Esophagus squamous epithelium (tissue), 5 donors: ENCODE measurements around the gene SPDYC. TPM values are rescaled to one million over a fixed set of nuclear protein-coding genes. Genes with fewer than 3 reads are reported as not detected.

Experiments
- DNase-seq: peaks from one replicate; lab custom pipeline; 2025; lab: John Stamatoyannopoulos, UW
- H3K27ac ChIP-seq, 4 donors: fragments of 200-600 bp; sonication (generic); one replicate each; pipeline ENCODE4 v1.5.1; 2016 to 2019; ENCODE audit warnings: mild to moderate bottlenecking in 1 of 4
- H3K27me3 ChIP-seq, 4 donors: fragments of 200-600 bp; sonication (generic); 1 replicate in 3 of 4; 2 replicates in 1 of 4; pipeline versions ENCODE4 v1.5.1 to v1.6.0; 2017 to 2021; ENCODE audit warnings: antibody characterized with exemption in 1 of 4
- H3K36me3 ChIP-seq, 3 donors: fragments of 200-600 bp; sonication (generic); one replicate each; pipeline ENCODE4 v1.5.1; 2016 to 2019
- H3K4me1 ChIP-seq, 3 donors: fragments of 200-600 bp; sonication (generic); one replicate each; pipeline ENCODE4 v1.5.1; 2017 to 2019
- H3K4me3 ChIP-seq, 4 donors: fragments of 200-600 bp; sonication (generic); 1 replicate in 3 of 4; 2 replicates in 1 of 4; pipeline ENCODE4 v1.5.1; 2016 to 2019; ENCODE audit warnings: mild to moderate bottlenecking in 2 of 4, moderate library complexity in 1 of 4
- H3K9me3 ChIP-seq, 3 donors: fragments of 200-600 bp; sonication (generic); one replicate each; pipeline ENCODE4 v1.5.1; 2016 to 2019
- POLR2A ChIP-seq, 4 donors: fragments of 450-650 bp; IDR thresholded peaks; one replicate each; pipeline ENCODE4 v1.6.1; 2017; ENCODE audit warnings: antibody characterized with exemption in 4 of 4, mild to moderate bottlenecking in 4 of 4, moderate library complexity in 3 of 4
- WGBS, 2 donors: methylation state at CpG; one replicate each; pipeline ENCODE4 v1.1.5; 2018; 5-methylcytosine and 5-hydroxymethylcytosine counted together
- intact Hi-C: fragments of 100-400 bp; cut with DNase I; formaldehyde crosslinking; loops from one replicate; pipeline ENCODE4 v1.15.0; 2022
- total RNA-seq, 4 donors: library from RNA; depleted of rRNA; stranded (reverse); fragments of >200 nt; gene quantifications; one replicate each; pipeline ENCODE4 v1.1.0, GENCODE V29; 2016
- TF ChIP-seq, protein P1 (sequence below), 6 experiments: fragments of 450-650 bp in 4 of 6; fragments of 200-600 bp in 2 of 6; sonication (generic) in 2 of 6; IDR thresholded peaks; one replicate each; pipeline ENCODE4 v1.5.1; 2016 to 2019; ENCODE audit warnings: antibody characterized with exemption in 6 of 6, mild to moderate bottlenecking in 4 of 6, moderate library complexity in 4 of 6
- donor health status: DM: yes; HTN: yes; CAD: no.

The SPDYC gene
- total RNA-seq, 4 donors from 2014 or later = not detected

DNA sequence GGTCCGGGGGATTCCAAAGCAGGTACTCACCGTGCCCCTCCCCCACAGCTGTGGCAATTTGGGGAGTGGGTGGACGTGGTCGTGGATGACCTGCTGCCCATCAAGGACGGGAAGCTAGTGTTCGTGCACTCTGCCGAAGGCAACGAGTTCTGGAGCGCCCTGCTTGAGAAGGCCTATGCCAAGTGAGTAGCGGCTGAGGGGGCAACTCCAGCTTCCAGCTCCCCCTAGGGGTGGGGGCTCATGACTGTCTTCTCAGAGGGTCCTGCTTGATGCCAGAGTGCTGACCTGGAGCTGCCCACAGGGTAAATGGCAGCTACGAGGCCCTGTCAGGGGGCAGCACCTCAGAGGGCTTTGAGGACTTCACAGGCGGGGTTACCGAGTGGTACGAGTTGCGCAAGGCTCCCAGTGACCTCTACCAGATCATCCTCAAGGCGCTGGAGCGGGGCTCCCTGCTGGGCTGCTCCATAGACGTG, 15.9 kb downstream of the SPDYC start:
- no peak for DNase-seq
- Histone ChIP-seq H3K9me3 (no peaks in the 10 kb centered on the region), H3K4me1 (peaks cover 19 to 57% (median 19%) of the 10 kb centered on the region in 3 donors), H3K27ac (peak overlapping the region in 1 of 4 donors; percentile 4), H3K27me3 (no peaks in the 10 kb centered on the region), H3K36me3 (peaks cover 36 to 72% (median 43%) of the 10 kb centered on the region in 3 donors), H3K4me3 (no peak overlapping the region)
- intact Hi-C loops = no loop called here
- TF ChIP-seq POLR2A (IDR thresholded peaks at IDR 0.05) = no peak
- TF ChIP-seq, protein P1, sequence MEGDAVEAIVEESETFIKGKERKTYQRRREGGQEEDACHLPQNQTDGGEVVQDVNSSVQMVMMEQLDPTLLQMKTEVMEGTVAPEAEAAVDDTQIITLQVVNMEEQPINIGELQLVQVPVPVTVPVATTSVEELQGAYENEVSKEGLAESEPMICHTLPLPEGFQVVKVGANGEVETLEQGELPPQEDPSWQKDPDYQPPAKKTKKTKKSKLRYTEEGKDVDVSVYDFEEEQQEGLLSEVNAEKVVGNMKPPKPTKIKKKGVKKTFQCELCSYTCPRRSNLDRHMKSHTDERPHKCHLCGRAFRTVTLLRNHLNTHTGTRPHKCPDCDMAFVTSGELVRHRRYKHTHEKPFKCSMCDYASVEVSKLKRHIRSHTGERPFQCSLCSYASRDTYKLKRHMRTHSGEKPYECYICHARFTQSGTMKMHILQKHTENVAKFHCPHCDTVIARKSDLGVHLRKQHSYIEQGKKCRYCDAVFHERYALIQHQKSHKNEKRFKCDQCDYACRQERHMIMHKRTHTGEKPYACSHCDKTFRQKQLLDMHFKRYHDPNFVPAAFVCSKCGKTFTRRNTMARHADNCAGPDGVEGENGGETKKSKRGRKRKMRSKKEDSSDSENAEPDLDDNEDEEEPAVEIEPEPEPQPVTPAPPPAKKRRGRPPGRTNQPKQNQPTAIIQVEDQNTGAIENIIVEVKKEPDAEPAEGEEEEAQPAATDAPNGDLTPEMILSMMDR (IDR thresholded peaks at IDR 0.05) = no peak
- WGBS, 2 donors = 83 to 87% methylated on average over 6 to 14 of the region's 18 CpGs

DNA sequence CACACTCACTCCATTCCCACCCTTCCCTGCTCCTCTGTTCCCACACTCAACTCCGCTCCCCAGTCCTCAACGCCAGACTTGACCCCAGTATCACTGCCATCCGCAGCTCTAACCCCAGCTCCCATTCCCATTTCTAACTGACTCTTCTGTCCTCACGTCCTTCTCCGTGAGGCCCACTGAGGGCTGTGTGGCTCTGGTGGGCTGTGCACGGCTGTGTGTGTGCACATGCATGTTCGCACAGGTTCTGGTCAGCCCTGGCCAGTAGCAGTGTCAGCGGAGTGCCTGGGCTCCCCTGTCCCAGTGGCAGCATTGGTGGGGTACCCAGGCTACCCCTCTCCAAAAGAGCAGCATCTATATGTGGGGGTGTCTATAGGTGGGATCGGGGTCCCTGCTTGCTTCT, 16.7 kb downstream of the SPDYC start:
- no peak for DNase-seq
- Histone ChIP-seq H3K4me3 (no peak overlapping the region), H3K36me3 (peaks cover 36 to 80% (median 43%) of the 10 kb centered on the region in 3 donors), H3K27me3 (no peaks in the 10 kb centered on the region), H3K9me3 (no peaks in the 10 kb centered on the region), H3K27ac (no peak overlapping the region), H3K4me1 (peaks cover 18 to 60% (median 19%) of the 10 kb centered on the region in 3 donors)
- 92 to 97% methylated on average over 6 to 9 of the region's 9 CpGs for WGBS, 2 donors
- intact Hi-C loops = no loop called here
- TF ChIP-seq, protein P1 (IDR thresholded peaks at IDR 0.05) = no peak
- TF ChIP-seq POLR2A (IDR thresholded peaks at IDR 0.05) = no peak

DNA sequence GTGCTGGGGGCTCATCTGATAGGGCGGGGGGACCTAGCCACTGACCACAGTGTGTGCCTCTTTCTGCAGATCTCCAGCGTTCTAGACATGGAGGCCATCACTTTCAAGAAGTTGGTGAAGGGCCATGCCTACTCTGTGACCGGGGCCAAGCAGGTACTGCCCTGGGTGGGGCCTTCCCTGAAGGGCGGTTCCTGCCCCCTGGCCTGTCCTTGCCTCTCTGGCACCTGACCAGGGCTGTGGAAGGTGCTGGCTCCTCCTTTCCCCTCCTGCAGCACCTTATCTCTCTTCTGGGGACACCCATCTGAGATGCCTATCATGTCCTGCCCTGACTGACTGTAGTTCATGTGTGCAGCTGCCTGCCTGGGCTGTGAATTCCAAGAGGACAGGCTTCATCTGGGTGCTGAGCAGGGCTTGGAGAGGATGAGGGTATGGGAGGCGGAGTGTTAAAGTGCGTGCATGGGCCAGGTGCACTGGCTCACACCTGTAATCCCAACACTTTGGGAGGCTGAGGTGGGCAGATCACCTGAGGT, 17.2 kb downstream of the SPDYC start:
- Histone ChIP-seq H3K4me3 (no peak overlapping the region), H3K9me3 (no peaks in the 10 kb centered on the region), H3K36me3 (peaks cover 36 to 85% (median 43%) of the 10 kb centered on the region in 3 donors), H3K27ac (no peak overlapping the region), H3K27me3 (no peaks in the 10 kb centered on the region), H3K4me1 (peaks cover 18 to 63% (median 19%) of the 10 kb centered on the region in 3 donors)
- intact Hi-C loops = no loop called here
- TF ChIP-seq, protein P1 (IDR thresholded peaks at IDR 0.05) = no peak
- no peak for TF ChIP-seq POLR2A (IDR thresholded peaks at IDR 0.05)
- DNase-seq = no peak
- WGBS, 2 donors = 81 to 88% methylated on average over 3 to 6 of the region's 6 CpGs

DNA sequence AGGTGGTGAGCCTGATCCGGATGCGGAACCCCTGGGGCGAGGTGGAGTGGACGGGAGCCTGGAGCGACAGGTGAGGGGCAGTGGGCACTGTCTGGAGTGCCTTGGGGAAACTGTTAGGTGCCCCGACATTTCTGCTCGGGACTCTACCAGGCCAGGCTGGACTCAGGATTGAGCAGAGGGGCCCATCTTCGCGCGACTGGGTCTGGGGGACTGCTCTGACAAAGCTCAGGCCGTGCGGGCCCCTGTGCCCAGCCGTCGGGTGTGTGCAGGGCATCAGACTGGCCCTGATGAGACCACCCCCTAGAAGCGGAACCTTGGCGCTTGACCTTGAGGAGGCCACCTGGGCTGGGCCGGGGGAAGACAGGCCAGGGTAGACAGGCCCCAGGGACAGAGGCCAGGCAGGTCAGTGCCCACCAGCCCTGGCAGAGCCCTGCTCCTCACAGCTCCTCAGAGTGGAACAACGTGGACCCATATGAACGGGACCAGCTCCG, 18.0 kb downstream of the SPDYC start:
- Histone ChIP-seq H3K27ac (no peak overlapping the region), H3K36me3 (peaks cover 36 to 93% (median 43%) of the 10 kb centered on the region in 3 donors), H3K4me3 (no peak overlapping the region), H3K27me3 (no peaks in the 10 kb centered on the region), H3K4me1 (peaks cover 12 to 62% (median 12%) of the 10 kb centered on the region in 3 donors), H3K9me3 (no peaks in the 10 kb centered on the region)
- intact Hi-C loops = no loop called here
- no peak for TF ChIP-seq POLR2A (IDR thresholded peaks at IDR 0.05)
- TF ChIP-seq, protein P1 (IDR thresholded peaks at IDR 0.05) = no peak
- WGBS, 2 donors = 87 to 93% methylated on average over 9 to 13 of the region's 20 CpGs
- DNase-seq = no peak

DNA sequence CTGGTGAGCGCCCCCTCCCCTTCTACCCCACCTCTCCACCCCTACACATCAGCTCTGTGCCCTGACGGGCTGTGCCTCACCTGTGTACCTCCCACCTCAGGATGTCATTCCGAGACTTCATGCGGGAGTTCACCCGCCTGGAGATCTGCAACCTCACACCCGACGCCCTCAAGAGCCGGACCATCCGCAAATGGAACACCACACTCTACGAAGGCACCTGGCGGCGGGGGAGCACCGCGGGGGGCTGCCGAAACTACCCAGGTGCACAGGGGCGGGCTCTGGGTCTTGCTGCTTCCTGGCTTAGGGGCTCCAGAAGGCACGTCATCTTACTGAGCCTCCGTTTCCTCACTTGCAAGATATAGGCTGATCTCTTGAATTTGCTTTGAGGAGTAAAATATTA, 18.5 kb downstream of the SPDYC start:
- DNase-seq = no peak
- Histone ChIP-seq H3K9me3 (no peaks in the 10 kb centered on the region), H3K27ac (no peak overlapping the region), H3K27me3 (no peaks in the 10 kb centered on the region), H3K4me3 (no peak overlapping the region), H3K36me3 (peaks cover 36 to 98% (median 43%) of the 10 kb centered on the region in 3 donors), H3K4me1 (peaks cover 8 to 57% (median 11%) of the 10 kb centered on the region in 3 donors)
- 86 to 96% methylated on average over 4 to 15 of the region's 18 CpGs for WGBS, 2 donors
- intact Hi-C loops = no loop called here
- TF ChIP-seq, protein P1 (IDR thresholded peaks at IDR 0.05) = no peak
- TF ChIP-seq POLR2A (IDR thresholded peaks at IDR 0.05) = no peak
